ENCODE results near the gene CACNA1H.

The CACNA1H gene

DNA sequence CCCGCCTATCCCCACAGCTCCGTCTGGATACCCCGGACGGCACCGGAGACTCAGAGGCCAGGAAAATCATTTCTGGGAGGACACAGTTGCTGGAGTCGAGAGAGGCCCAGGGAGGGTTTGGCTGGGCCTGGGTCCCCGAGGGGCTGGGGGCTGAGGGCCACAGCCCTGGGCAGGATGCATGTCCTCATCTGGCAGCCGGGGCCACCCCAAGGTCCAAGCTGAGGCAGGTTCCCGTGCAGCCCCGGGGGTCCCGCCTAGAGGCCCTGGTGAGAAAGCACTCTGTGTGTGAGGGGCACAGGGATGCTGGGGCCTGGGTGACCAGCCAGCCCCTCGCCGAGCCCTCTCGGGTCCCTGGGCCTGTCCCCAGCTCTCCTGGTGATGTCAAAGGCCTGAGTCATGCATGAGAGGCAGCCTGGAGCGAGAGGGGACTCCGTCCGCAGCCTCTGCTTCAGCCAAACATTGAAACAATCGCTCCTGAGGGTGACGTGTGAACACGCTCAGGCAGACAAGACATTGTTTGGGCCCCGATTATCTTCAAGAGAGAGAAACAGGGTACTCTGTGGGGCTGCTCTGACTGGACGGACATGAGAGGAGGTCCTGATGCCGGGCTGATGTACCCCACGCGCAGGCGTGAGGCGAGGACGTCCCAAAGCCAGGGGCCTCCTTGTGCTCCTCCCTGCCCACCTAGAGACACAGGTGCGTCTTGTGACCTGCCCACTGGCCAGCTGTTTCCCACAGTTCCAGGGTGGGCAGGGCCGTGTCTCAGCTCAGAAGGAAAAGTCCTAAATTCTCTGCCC is 31.1 kb upstream of the CACNA1H start:
- H3K4me3 ChIP-seq (replicated peaks; ENCODE audit: low read depth, low read length): no peak overlapping the region
- TF ChIP-seq, protein P1, sequence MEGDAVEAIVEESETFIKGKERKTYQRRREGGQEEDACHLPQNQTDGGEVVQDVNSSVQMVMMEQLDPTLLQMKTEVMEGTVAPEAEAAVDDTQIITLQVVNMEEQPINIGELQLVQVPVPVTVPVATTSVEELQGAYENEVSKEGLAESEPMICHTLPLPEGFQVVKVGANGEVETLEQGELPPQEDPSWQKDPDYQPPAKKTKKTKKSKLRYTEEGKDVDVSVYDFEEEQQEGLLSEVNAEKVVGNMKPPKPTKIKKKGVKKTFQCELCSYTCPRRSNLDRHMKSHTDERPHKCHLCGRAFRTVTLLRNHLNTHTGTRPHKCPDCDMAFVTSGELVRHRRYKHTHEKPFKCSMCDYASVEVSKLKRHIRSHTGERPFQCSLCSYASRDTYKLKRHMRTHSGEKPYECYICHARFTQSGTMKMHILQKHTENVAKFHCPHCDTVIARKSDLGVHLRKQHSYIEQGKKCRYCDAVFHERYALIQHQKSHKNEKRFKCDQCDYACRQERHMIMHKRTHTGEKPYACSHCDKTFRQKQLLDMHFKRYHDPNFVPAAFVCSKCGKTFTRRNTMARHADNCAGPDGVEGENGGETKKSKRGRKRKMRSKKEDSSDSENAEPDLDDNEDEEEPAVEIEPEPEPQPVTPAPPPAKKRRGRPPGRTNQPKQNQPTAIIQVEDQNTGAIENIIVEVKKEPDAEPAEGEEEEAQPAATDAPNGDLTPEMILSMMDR (IDR thresholded peaks at IDR 0.05; ENCODE audit: low read depth, low read length, missing control alignments): no peak
- no peak for DNase-seq (ENCODE audit: extremely low read depth, low read depth)

DNA sequence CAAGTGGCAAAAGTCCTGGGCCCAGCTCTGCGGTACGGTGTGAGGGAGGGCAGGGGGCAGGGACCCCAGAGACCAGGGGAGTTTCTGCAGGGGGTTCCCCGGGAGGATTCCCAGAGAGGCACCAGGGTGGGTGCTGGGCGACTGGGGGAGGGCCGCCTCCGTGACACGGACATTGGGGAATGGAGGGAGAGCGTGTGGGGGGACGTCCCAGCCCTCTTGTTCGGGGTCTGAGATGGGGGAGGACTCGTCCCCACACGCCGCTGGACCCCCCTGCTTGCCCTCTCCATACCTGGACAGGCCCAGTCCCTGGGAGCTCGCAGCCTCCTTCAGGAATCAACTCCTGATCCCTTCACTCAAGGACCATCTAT is 30.5 kb upstream of the CACNA1H start:
- DNase-seq (ENCODE audit: extremely low read depth, low read depth): no peak
- TF ChIP-seq, protein P1 (IDR thresholded peaks at IDR 0.05; ENCODE audit: low read depth, low read length, missing control alignments): no peak
- H3K4me3 ChIP-seq (replicated peaks; ENCODE audit: low read depth, low read length): no peak overlapping the region

DNA sequence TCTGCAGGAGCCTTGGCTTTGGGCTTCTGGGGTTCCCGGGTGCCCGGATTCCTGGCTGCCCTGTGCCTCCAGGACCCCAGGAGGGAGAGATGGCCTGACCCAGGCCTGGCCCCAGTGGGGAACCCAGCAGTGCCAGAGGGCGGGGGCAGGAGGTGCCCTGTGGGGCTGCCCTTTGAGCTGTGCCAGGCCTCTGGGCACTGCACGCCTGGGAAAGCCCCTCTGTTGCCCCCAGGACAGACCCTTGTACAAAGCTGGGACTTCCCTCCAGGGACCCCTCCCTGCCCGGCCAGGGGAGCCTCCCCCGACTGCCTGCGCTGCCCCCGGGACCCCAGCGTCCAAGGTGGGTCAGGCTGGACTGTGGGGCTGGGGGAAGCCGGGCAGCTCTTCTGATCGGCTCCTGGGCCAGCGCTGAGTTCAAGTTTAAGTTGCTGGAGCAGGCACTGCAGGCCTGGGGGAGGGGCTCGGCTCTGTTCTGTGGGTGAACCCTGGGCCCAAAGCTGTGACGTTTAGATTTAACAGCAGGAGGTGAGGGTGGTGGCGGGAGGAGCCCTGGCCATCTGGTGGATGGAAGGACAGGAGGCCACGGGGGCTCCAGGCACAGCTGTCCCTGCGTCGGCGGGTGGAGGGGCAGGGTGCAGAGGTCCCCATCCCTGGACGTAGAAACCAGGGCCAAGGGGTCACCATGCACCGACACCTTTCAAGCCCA is 29.2 kb upstream of the CACNA1H start:
- no peak overlapping the region for H3K4me3 ChIP-seq (replicated peaks; ENCODE audit: low read depth, low read length)
- TF ChIP-seq, protein P1 (IDR thresholded peaks at IDR 0.05; ENCODE audit: low read depth, low read length, missing control alignments): no peak
- no peak for DNase-seq (ENCODE audit: extremely low read depth, low read depth)

DNA sequence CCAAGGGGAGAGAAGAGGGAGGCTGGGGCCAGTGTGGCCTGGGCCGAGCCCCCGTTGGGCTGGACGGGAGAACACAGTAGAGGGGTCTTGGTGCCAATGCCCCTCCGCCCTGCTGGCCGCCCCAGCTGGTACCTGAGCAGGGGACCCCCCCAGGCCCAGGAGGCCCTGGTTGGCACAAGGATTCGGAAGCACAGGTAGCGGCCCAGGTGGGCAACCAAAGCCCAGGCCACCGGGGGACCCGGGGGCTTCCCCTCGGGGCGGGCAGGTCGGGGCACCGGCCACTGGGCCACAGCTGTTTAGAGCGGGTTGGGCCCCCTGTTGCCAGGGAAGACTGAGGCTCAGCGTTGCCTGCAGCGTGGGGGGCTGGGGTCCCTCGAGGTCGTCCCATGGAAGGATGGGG is 28.6 kb upstream of the CACNA1H start:
- TF ChIP-seq, protein P1 (IDR thresholded peaks at IDR 0.05; ENCODE audit: low read depth, low read length, missing control alignments): no peak
- no peak for DNase-seq (ENCODE audit: extremely low read depth, low read depth)
- no peak overlapping the region for H3K4me3 ChIP-seq (replicated peaks; ENCODE audit: low read depth, low read length)

DNA sequence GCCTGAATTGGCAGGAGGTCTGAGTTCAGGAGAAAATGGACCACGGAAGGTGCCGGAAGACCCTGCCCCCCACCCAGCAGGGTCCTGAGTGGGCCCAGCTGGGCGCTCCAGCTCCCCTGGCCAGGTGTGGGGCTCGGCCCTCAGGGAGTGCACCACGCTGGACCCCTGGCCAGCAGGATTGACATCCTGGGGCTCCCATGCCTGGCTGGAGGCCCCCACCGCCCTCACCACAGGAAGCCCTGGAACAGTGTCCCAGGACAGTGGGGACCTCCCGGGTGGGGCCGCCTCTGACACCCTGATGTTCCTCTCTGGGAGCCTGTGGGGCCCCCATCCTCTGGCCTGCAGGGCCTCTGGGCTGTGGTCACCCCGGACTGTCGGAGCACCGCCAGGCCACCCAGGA is 28.1 kb upstream of the CACNA1H start:
- H3K4me3 ChIP-seq (replicated peaks; ENCODE audit: low read depth, low read length): no peak overlapping the region
- DNase-seq (ENCODE audit: extremely low read depth, low read depth): no peak
- TF ChIP-seq, protein P1 (IDR thresholded peaks at IDR 0.05; ENCODE audit: low read depth, low read length, missing control alignments): no peak

DNA sequence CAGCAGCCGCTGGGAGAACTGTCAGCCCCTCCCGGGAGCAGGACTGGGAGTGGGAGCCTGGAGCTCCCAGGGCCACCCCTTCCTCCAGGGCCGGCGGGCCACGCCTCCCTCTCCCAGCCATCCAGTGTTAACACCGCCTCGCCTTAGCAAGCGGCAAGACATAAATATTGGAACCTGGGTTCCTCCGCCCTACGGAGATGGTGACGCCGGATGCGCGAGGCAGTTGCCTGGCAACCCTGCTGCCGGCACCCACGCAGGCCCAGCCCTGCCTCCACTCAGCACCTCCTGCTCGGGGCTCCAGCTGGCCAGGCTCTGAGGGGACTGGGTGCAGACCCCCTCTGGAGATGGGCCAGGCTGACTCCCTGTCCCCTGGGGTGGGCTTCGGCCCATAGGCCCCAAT is 27.4 kb upstream of the CACNA1H start:
- H3K4me3 ChIP-seq (replicated peaks; ENCODE audit: low read depth, low read length): no peak overlapping the region
- TF ChIP-seq, protein P1 (IDR thresholded peaks at IDR 0.05; ENCODE audit: low read depth, low read length, missing control alignments): no peak
- DNase-seq (ENCODE audit: extremely low read depth, low read depth): peak; percentile 1

Measured in HFF-Myc (cell line).